BJ (cell line): ENCODE data around the gene DTNA. TPM values are rescaled to one million over a fixed set of nuclear protein-coding genes. Genes with fewer than 3 reads are reported as not detected.

Experiments
- CTCF ChIA-PET: fragments of 350-600 bp; formaldehyde crosslinking; extraction: SDS; loops from one replicate; lab custom pipeline; 2021; ENCODE audit warnings: antibody characterized with exemption, inconsistent platforms; lab: Yijun Ruan, JAX
- POLR2A ChIA-PET: fragments of 300-600 bp; sonication (Branson Sonifier 250); formaldehyde crosslinking; extraction: SDS; loops from one replicate; lab custom pipeline; 2021; ENCODE audit warnings: antibody characterized with exemption; lab: Charles Lee
- DNase-seq: peaks from one replicate; pipeline ENCODE4 v3.0.0-alpha.2; 2011; ENCODE audit warnings: low read depth
- H3K27me3 ChIP-seq: 2 replicates; pipeline ENCODE4 v1.6.0; 2011; ENCODE audit warnings: low read length; ENCODE audit not compliant: control insufficient read depth, insufficient read depth
- H3K36me3 ChIP-seq: 2 replicates; pipeline ENCODE4 v1.5.1; 2011; ENCODE audit warnings: low read length; ENCODE audit not compliant: control insufficient read depth, insufficient read depth
- H3K4me3 ChIP-seq: 2 replicates; pipeline ENCODE4 v1.5.1; 2011; ENCODE audit warnings: low read depth, mild to moderate bottlenecking, control low read depth, low read length
- polyA plus RNA-seq: library from polyadenylated mRNA; depleted of rRNA; stranded (reverse); fragments of >200 nt; gene quantifications from 2 replicates; pipeline ENCODE4 v1.2.3, GENCODE V29; 2011
- TF ChIP-seq, protein P1 (sequence below): IDR thresholded peaks from 2 replicates; pipeline ENCODE4 v1.5.1; 2011; ENCODE audit warnings: low read depth, mild to moderate bottlenecking, control low read depth, inconsistent platforms, low read length, moderate library complexity; ENCODE audit not compliant: insufficient read depth

DTNA gene
- polyA plus RNA-seq, 1 experiment = 4.9 TPM

DNA sequence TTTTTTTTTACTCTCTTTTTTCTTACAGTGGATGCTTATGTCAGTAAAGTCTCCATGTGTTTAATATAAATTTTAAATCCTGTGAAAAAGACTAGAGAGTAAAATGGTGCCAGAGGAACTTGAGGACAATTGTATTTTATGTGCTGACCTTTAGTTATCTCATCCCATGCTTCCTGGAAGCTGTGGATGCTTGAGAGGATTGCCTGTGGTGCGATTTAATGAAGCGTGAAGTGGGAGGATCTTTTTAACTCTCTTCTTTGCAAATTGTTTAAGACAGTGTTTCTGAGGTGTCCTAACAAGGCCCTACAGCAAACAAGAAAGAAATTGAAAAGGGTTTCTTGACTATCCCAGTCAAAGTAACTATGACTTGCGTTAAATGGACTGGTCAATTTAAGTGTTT lies 84.2 kb downstream of the DTNA start:
- DNase-seq = no peak
- no peak overlapping the region for H3K4me3 ChIP-seq
- TF ChIP-seq, protein P1, sequence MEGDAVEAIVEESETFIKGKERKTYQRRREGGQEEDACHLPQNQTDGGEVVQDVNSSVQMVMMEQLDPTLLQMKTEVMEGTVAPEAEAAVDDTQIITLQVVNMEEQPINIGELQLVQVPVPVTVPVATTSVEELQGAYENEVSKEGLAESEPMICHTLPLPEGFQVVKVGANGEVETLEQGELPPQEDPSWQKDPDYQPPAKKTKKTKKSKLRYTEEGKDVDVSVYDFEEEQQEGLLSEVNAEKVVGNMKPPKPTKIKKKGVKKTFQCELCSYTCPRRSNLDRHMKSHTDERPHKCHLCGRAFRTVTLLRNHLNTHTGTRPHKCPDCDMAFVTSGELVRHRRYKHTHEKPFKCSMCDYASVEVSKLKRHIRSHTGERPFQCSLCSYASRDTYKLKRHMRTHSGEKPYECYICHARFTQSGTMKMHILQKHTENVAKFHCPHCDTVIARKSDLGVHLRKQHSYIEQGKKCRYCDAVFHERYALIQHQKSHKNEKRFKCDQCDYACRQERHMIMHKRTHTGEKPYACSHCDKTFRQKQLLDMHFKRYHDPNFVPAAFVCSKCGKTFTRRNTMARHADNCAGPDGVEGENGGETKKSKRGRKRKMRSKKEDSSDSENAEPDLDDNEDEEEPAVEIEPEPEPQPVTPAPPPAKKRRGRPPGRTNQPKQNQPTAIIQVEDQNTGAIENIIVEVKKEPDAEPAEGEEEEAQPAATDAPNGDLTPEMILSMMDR = no peak
- POLR2A ChIA-PET = no interaction called here
- H3K27me3 ChIP-seq = no peaks in the 10 kb centered on the region
- H3K36me3 ChIP-seq = no peaks in the 10 kb centered on the region
- CTCF ChIA-PET = interaction anchor here (1.4 to 1.9 kb wide), 3 partner anchors 132 to 137 kb away, joined by 3 to 6 read pairs (median 5); no protein-coding TSS in a partner anchor

DNA sequence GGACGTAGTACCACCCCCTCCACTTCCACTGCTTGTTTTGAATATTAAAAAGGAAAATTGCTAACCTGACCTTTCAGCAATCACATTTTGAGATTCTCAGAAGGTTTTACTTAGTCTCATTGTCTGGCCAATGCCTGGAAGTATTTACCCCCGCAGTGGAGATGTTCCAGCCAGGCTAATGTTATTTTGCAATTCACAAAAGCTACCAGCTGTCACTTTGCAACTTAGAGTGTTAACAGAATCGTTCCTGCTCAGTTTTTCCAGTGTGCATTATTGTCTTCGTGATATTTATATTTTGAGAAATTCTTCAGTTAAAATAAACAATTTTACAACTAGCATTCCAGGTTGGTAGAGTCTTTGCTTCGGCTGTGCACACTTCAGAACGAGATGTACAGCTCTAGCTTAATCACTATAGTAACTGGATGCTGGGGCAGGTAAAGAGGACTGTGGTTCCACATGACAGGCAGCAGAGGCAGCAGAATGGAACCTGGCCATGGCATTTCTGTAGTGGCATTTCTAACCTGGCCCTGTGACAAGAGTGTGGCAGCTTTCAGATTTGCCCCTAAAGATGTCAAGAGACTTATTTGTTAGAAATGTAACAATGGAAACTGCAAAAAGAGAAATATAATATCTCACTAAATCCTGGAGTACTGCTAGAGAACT lies 85.1 kb downstream of the DTNA start:
- no peak overlapping the region for H3K4me3 ChIP-seq
- no peaks in the 10 kb centered on the region for H3K36me3 ChIP-seq
- ChIA-PET POLR2A (no interaction called here), CTCF (interaction anchor here (0.9 to 1.9 kb wide), 3 partner anchors 8 to 137 kb away, joined by 4 to 6 read pairs (median 5); no protein-coding TSS in a partner anchor)
- TF ChIP-seq, protein P1 = no peak
- no peak for DNase-seq
- no peaks in the 10 kb centered on the region for H3K27me3 ChIP-seq

DNA sequence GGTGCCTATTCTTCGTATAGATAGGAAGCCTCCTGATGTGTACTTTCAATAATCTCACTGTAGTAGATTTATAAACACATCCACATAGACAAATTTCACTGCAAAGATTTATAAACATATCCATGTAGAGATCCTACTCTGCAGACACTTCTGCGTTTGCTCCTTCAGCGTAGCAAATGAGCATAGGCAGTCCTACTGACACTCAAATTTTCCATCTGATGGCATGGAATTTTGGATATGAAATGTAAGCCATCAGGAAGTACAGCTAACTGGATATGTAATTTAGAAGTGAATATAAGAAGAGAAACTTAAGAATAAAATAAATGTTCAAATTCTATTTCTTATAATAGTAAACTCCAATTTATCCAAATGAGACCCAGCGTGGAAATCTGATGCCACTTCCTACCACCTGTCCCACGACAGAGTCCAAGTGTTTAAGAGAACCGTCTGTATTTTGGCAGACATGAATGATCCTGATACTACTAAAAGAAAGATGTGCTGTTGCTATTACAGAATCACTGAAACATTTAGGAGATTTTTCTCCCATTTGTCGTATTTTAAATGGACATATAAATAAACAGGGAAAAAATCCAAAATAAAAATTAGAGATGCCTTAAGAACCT lies 86.0 kb downstream of the DTNA start:
- H3K4me3 ChIP-seq = no peak overlapping the region
- TF ChIP-seq, protein P1 = no peak
- no peaks in the 10 kb centered on the region for H3K27me3 ChIP-seq
- ChIA-PET CTCF (interaction anchor here (0.7 to 1.9 kb wide), 4 partner anchors 9 to 138 kb away, joined by 3 to 6 read pairs (median 4); no protein-coding TSS in a partner anchor), POLR2A (interaction anchor here (0.5 kb wide), 1 partner anchor 12 kb away, joined by 3 read pairs; no protein-coding TSS in a partner anchor)
- no peaks in the 10 kb centered on the region for H3K36me3 ChIP-seq
- DNase-seq = no peak

DNA sequence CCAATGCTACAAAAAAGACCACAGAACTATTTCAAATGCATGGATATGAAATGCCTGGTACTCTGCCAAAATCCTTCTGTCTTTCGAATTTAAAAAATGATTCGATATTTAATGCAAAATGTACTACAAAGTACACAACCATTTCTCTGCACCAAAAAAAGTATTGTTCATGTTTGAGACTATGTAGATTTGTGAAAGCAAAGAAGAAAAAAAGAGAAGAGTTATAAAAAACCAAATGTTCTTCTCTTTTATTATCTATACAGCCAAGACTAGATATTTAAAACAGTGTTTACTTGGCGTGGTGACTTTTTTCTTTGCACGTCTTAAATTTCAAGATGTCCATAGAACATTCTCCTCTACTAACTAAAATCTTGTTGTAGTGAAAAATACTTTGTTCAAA lies 89.2 kb downstream of the DTNA start:
- ChIA-PET CTCF (no interaction called here), POLR2A (no interaction called here)
- no peaks in the 10 kb centered on the region for H3K36me3 ChIP-seq
- no peak overlapping the region for H3K4me3 ChIP-seq
- H3K27me3 ChIP-seq = no peaks in the 10 kb centered on the region
- DNase-seq = no peak
- TF ChIP-seq, protein P1 = no peak

DNA sequence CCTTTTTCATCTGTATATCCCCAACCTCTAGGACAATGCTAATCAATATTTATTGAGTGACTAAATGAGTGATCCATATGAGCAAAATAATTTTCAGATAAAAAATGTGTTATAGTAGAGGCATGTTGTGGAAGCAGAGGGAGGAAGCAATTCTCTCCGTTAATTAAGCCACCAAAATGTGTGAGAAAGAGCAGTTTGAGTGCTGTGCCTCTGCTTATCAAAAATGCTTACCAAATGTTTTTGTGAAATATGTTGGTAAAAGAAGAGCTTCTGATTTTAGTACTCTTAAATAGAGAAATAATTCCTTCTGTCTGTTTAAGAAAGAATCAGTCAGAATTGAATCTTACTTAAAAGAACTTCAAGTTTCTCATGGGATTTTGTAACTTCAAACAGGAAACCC lies 90.3 kb downstream of the DTNA start:
- CTCF ChIA-PET = no interaction called here
- TF ChIP-seq, protein P1 = no peak
- no peak for DNase-seq

More for the DNA sequence above, 90.3 kb downstream of the DTNA start:
- Histone ChIP-seq H3K36me3 (no peaks in the 10 kb centered on the region), H3K27me3 (no peaks in the 10 kb centered on the region), H3K4me3 (no peak overlapping the region)
- POLR2A ChIA-PET = no interaction called here
